Neutrophil (primary cell): ENCODE measurements around the gene HSD11B1L.

Experiments
- H3K27ac ChIP-seq: fragments of 200-600 bp; sonication (generic); 2 replicates; pipeline ENCODE4 v1.5.1; 2016; ENCODE audit warnings: mild to moderate bottlenecking, moderate library complexity
- H3K27me3 ChIP-seq: fragments of 200-600 bp; sonication (generic); 2 replicates; pipeline ENCODE4 v1.6.0; 2016; ENCODE audit warnings: mild to moderate bottlenecking
- H3K36me3 ChIP-seq: fragments of 200-600 bp; sonication (generic); 2 replicates; pipeline ENCODE4 v1.5.1; 2017
- H3K4me1 ChIP-seq, 2 experiments: fragments of 200-600 bp in 1 of 2; sonication (generic) in 1 of 2; 1 replicate in 1 of 2; 2 replicates in 1 of 2; pipeline versions ENCODE4 v1.5.1 to v1.6.1; 2013 to 2016; ENCODE audit warnings: low read depth in 1 of 2, low read length in 1 of 2, mild to moderate bottlenecking in 1 of 2, moderate library complexity in 1 of 2; ENCODE audit not compliant: control insufficient read depth in 1 of 2, insufficient read depth in 1 of 2
- H3K4me3 ChIP-seq, 2 experiments: fragments of 200-600 bp in 1 of 2; sonication (generic) in 1 of 2; 1 replicate in 1 of 2; 2 replicates in 1 of 2; pipeline ENCODE4 v1.5.1; 2013 to 2016; ENCODE audit warnings: low read depth in 1 of 2, low read length in 1 of 2, mild to moderate bottlenecking in 1 of 2, moderate library complexity in 1 of 2
- H3K9me3 ChIP-seq: fragments of 200-600 bp; sonication (generic); 2 replicates; pipeline ENCODE4 v1.5.1; 2016
- CTCF ChIP-seq: fragments of 200-600 bp; sonication (generic); IDR thresholded peaks from 2 replicates; pipeline ENCODE4 v1.5.1; 2016; ENCODE audit warnings: antibody characterized with exemption

The HSD11B1L gene

GRCh38 chr19:5680437-5681368 lies at the start of gene HSD11B1L, which contains the start of gene MICOS13:
TSS of gene HSD11B1L (plus strand) at chr19:5681027. CDS start at chr19:5684833, 3,806 bp downstream.
TSS of gene MICOS13 (minus strand) at chr19:5680516. CDS start at chr19:5680486, 30 bp downstream.
- Histone ChIP-seq H3K4me3 (peak within 1 kb of the TSS; percentile 73 to 90), H3K4me1 (peaks cover 18% of the 10 kb centered on the region in 2 experiments), H3K27me3 (peaks cover 6% of the 10 kb centered on the region), H3K36me3 (no peaks in the 10 kb centered on the region), H3K27ac (peak within 1 kb of the TSS; percentile 82), H3K9me3 (no peaks in the 10 kb centered on the region)
- TF ChIP-seq CTCF, result peak; percentile 22

DNA sequence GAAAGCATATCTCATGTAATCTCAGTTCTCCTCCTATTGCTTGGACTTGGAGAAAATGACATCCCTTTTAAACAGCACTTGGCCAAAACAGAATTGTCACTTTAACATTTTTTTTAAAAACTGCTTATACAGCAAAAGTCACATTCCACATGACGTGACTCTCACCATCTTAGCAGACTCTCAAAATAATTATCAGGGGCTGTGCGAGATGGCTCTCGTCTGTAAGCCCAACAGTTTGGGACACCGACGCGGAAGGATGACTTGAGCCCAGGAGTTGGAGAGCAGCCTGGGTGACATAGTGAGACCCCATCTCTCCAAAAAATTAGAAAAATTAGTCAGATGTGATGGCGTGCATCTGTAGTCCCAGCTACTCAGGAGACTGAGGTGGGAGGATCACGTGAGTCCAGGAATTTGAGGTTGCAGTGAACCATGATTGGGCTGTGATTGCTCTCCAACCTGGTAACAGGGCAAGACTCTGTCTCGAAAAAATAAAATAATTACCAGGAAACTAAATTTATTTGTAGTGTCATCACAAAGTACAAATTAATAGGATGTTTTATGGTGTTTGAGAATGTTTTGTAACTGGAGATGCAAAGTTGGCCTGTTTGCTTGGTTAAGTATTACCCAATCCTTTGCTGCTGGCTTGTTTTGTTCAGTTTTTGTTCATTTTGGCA lies 49.1 kb upstream of the HSD11B1L start:
- Histone ChIP-seq H3K27ac (peak overlapping the region; percentile 73), H3K4me3 (no peak overlapping the region), H3K36me3 (peaks cover 26% of the 10 kb centered on the region), H3K9me3 (no peaks in the 10 kb centered on the region), H3K4me1 (peaks cover 60 to 61% of the 10 kb centered on the region in 2 experiments), H3K27me3 (no peaks in the 10 kb centered on the region)
- no peak for TF ChIP-seq CTCF

DNA sequence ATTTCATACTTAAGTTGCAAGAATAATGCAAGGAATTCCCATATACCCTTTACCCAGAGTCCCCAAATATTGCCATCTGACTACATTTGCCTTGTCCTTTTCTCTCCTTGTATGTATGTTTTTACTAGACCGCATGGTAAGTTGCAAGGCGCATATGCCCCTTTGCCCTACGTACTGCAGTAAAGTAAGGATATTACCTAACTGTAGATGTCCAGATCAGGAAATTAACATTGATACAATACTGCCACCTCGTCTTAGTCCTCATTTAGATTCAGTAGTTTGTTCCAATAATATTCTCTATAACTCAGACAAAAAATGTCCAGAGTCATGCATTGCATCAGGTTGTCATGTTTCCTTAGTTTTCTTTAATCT lies 48.6 kb upstream of the HSD11B1L start:
- Histone ChIP-seq H3K9me3 (no peaks in the 10 kb centered on the region), H3K27me3 (no peaks in the 10 kb centered on the region), H3K4me1 (peaks cover 55 to 56% of the 10 kb centered on the region in 2 experiments), H3K4me3 (no peak overlapping the region), H3K36me3 (peaks cover 20% of the 10 kb centered on the region), H3K27ac (peak overlapping the region; percentile 73)
- no peak for TF ChIP-seq CTCF

DNA sequence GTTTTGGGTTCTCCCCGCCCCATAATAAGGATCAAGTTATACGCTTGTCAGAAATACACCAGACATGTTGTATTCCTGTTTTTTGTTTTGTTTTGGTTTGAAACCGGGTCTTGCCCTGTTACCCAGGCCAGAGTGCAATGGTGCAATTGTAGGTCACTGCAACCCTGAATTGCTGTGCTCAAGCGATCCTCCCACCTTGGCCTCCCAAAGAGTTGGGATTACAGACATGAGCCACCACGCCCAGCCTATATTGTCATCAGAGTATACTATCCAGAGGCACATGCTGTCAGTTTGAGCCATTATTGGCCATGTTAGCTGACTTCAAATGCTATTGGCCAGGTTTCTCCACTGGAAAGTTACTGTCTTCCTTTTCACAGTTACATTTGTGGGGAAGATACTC lies 48.2 kb upstream of the HSD11B1L start:
- Histone ChIP-seq H3K27ac (peak overlapping the region; percentile 73), H3K36me3 (peaks cover 16% of the 10 kb centered on the region), H3K27me3 (no peaks in the 10 kb centered on the region), H3K4me1 (peaks cover 51 to 54% of the 10 kb centered on the region in 2 experiments), H3K4me3 (no peak overlapping the region), H3K9me3 (no peaks in the 10 kb centered on the region)
- TF ChIP-seq CTCF, result no peak

GRCh38 chr19:5635427-5635826 lies 45.4 kb upstream of the HSD11B1L start:
- Histone ChIP-seq H3K27me3 (no peaks in the 10 kb centered on the region), H3K27ac (peak overlapping the region; percentile 38), H3K36me3 (peaks cover 4% of the 10 kb centered on the region), H3K9me3 (no peaks in the 10 kb centered on the region), H3K4me3 (no peak overlapping the region), H3K4me1 (peaks cover 40 to 41% of the 10 kb centered on the region in 2 experiments)
- TF ChIP-seq CTCF, result no peak
